AG10803 (cell line): ENCODE data around the gene S100A16.
A peak's percentile ranks its signal among the peaks of the same experiment; 100 is the strongest.
"Not testable (repeated sequence)": the region's sequence is repeated elsewhere in the genome, so short reads cannot be mapped to it uniquely, and the experiment has no call there.

Source experiments
- DNase-seq: peaks from one replicate; pipeline ENCODE4 v3.0.0; 2010; ENCODE audit warnings: low read depth
- H3K4me3 ChIP-seq: 2 replicates; pipeline ENCODE4 v1.5.1; 2011; ENCODE audit warnings: mild to moderate bottlenecking, low read length, control low read depth
- CTCF ChIP-seq: conservative IDR thresholded peaks from 2 replicates; pipeline ENCODE4 v1.5.1; 2011; ENCODE audit warnings: mild to moderate bottlenecking, low read length, control low read depth, inconsistent platforms

Gene S100A16

GRCh38 chr1:153587314-153587713 is 25.6 kb downstream of the S100A16 start:
- no peak for DNase-seq
- no peak overlapping the region for H3K4me3 ChIP-seq
- no peak for TF ChIP-seq CTCF

- DNase-seq = no peak
- no peak for TF ChIP-seq CTCF
- no peak overlapping the region for H3K4me3 ChIP-seq
These were observed 26.6 kb downstream of the S100A16 start for GRCh38 chr1:153586347-153586746.

- TF ChIP-seq CTCF = no peak
- no peak for DNase-seq
- no peak overlapping the region for H3K4me3 ChIP-seq
These were observed 27.9 kb downstream of the S100A16 start for GRCh38 chr1:153585006-153585405.

GRCh38 chr1:153583976-153584375 is 29.0 kb downstream of the S100A16 start:
- H3K4me3 ChIP-seq = no peak overlapping the region
- DNase-seq = no peak
- no peak for TF ChIP-seq CTCF

GRCh38 chr1:153583514-153583913 is 29.4 kb downstream of the S100A16 start:
- DNase-seq, H3K4me3 ChIP-seq: not testable (repeated sequence)

GRCh38 chr1:153582836-153583235 is 30.1 kb downstream of the S100A16 start:
- DNase-seq, H3K4me3 ChIP-seq: not testable (repeated sequence)

GRCh38 chr1:153578936-153579335 is 34.0 kb downstream of the S100A16 start:
- no peak overlapping the region for H3K4me3 ChIP-seq
- DNase-seq = no peak
- no peak for TF ChIP-seq CTCF

- DNase-seq = peak; percentile 73
- TF ChIP-seq CTCF = no peak
- H3K4me3 ChIP-seq = no peak overlapping the region
These were observed 34.4 kb downstream of the S100A16 start for GRCh38 chr1:153578490-153578889.
